HepG2 (cell line): ENCODE measurements around the gene SOS2. TPM values are rescaled to one million over a fixed set of nuclear protein-coding genes. Genes with fewer than 3 reads are reported as not detected.

Experiments
- ATAC-seq: fragments of 200-7000 bp; cut with Tn5 transposase; 3 replicates; pipeline ENCODE4 v1.9.1; 2020; ENCODE audit warnings: mild to moderate bottlenecking, moderate library complexity
- BruUV-seq: library from RNA; stranded (reverse); fragments of 400-500 nt; replicated peaks from 2 replicates; lab custom pipeline; 2021; lab: Mats Ljungman, UMichigan
- CTCF ChIA-PET: fragments of 300-600 bp; formaldehyde crosslinking; extraction: SDS; loops from one replicate; lab custom pipeline; 2021; ENCODE audit warnings: low total read pairs, inconsistent platforms, low intra/inter-chr PET ratio; lab: Yijun Ruan, JAX
- POLR2A ChIA-PET: fragments of 350-600 bp; sonication (Branson Sonifier 250); formaldehyde crosslinking; loops from one replicate; lab custom pipeline; 2020; ENCODE audit warnings: antibody characterized with exemption, inconsistent platforms; lab: Yijun Ruan, JAX
- DNase-seq: peaks from one replicate; pipeline ENCODE4 v3.0.0-alpha.2; 2015; ENCODE audit warnings: low spot score
- FAIRE-seq: peaks from 3 replicates; lab custom pipeline; 2011; peaks lifted over from hg19 to GRCh38; lab: Jason Lieb, UNC
- H2AFZ ChIP-seq: one replicate; pipeline ENCODE4 v1.6.1; 2011; ENCODE audit warnings: low read length, inconsistent platforms
- H3K27ac ChIP-seq: fragments of 300-600 bp; 3 replicates; pipeline ENCODE4 v1.8.0; 2011; ENCODE audit warnings: mixed run types, mild to moderate bottlenecking, mixed read lengths, low read length, inconsistent platforms; ENCODE audit not compliant: insufficient read depth; ENCODE audit errors: extremely low read length
- H3K27me3 ChIP-seq, 2 experiments: fragments of 200-600 bp in 1 of 2; 2 replicates in 1 of 2; 3 replicates in 1 of 2; pipeline versions ENCODE4 v1.6.0 to v1.8.0; 2011; ENCODE audit warnings: low read length in 2 of 2, mild to moderate bottlenecking in 2 of 2, moderate library complexity in 2 of 2, inconsistent platforms in 1 of 2; ENCODE audit not compliant: insufficient read depth in 2 of 2, control insufficient read depth in 1 of 2
- H3K36me3 ChIP-seq, 2 experiments: fragments of 200-600 bp in 1 of 2; replicated peaks in 1 of 2; 2 replicates in 1 of 2; 3 replicates in 1 of 2; pipeline versions ENCODE4 v1.5.1 to v1.8.0; 2011; ENCODE audit warnings: low read length in 2 of 2, inconsistent platforms in 1 of 2; ENCODE audit not compliant: insufficient read depth in 2 of 2, control insufficient read depth in 1 of 2
- H3K4me1 ChIP-seq: 2 replicates; pipeline ENCODE4 v1.5.1; 2012; ENCODE audit warnings: low read length, inconsistent platforms; ENCODE audit not compliant: insufficient read depth
- H3K4me2 ChIP-seq: 2 replicates; pipeline ENCODE4 v1.6.0; 2011; ENCODE audit warnings: low read depth, low read length, inconsistent platforms
- H3K4me3 ChIP-seq, 3 experiments: fragments of 200-600 bp in 1 of 3; sonication (generic), shearing (Covaris generic) in 1 of 3; replicated peaks in 1 of 3; 2 replicates each; pipeline ENCODE4 v1.5.1; 2011 to 2016; ENCODE audit warnings: low read length in 3 of 3, inconsistent platforms in 2 of 3, low read depth in 2 of 3, mild to moderate bottlenecking in 2 of 3, control low read depth in 1 of 3, mixed read lengths in 1 of 3; ENCODE audit not compliant: insufficient read depth in 1 of 3
- H3K79me2 ChIP-seq: one replicate; pipeline ENCODE4 v1.6.1; 2011; ENCODE audit warnings: low read length, inconsistent platforms; ENCODE audit not compliant: insufficient read depth
- H3K9ac ChIP-seq: 2 replicates; pipeline ENCODE4 v1.6.0; 2011; ENCODE audit warnings: mild to moderate bottlenecking, low read depth, low read length, inconsistent platforms; ENCODE audit not compliant: insufficient read depth
- H3K9me3 ChIP-seq: 2 replicates; pipeline ENCODE4 v1.5.1; 2012; ENCODE audit warnings: mild to moderate bottlenecking, low read length
- H4K20me1 ChIP-seq: 2 replicates; pipeline ENCODE4 v1.6.0; 2011; ENCODE audit warnings: inconsistent platforms, mild to moderate bottlenecking, low read length, moderate library complexity; ENCODE audit not compliant: insufficient read depth
- EHMT2 ChIP-seq: fragments of 200-600 bp; sonication (generic); IDR thresholded peaks from 2 replicates; pipeline ENCODE4 v1.7.0; 2017; ENCODE audit warnings: antibody characterized with exemption, low read depth, low read length, borderline replicate concordance
- FOXA1 ChIP-seq, 2 experiments: fragments of 450-650 bp in 1 of 2; sonication (generic) in 1 of 2; formaldehyde crosslinking in 1 of 2; IDR thresholded peaks; 2 replicates each; pipeline versions ENCODE4 v1.4.0 to v1.6.1; 2016 to 2020; ENCODE audit warnings: missing genetic modification reagents in 1 of 2
- HOXA9 ChIP-seq: sonication (generic); formaldehyde crosslinking; IDR thresholded peaks from 2 replicates; pipeline ENCODE4 v1.8.1; 2022; ENCODE audit warnings: missing genetic modification reagents, mild to moderate bottlenecking, moderate library complexity, borderline replicate concordance
- PTBP1 ChIP-seq: fragments of 200-400 bp; formaldehyde crosslinking; IDR thresholded peaks from 2 replicates; pipeline ENCODE4 v1.6.1; 2018; ENCODE audit warnings: low read length, low read depth; ENCODE audit not compliant: poor library complexity, severe bottlenecking
- SMC3 ChIP-seq: IDR thresholded peaks from 2 replicates; pipeline ENCODE4 v1.6.1; 2011; ENCODE audit warnings: low read length, improper control_type of control experiment
- SP140L ChIP-seq: sonication (generic); formaldehyde crosslinking; IDR thresholded peaks from 2 replicates; pipeline ENCODE4 v1.4.0; 2020; ENCODE audit warnings: missing genetic modification reagents, borderline replicate concordance
- STAG1 ChIP-seq: sonication (generic); formaldehyde crosslinking; IDR thresholded peaks from 2 replicates; pipeline ENCODE4 v1.4.0; 2020; ENCODE audit warnings: missing genetic modification reagents
- ZNF121 ChIP-seq: sonication (generic); formaldehyde crosslinking; IDR thresholded peaks from 2 replicates; pipeline ENCODE4 v1.5.0; 2020; ENCODE audit warnings: mild to moderate bottlenecking, missing genetic modification reagents
- ZNF17 ChIP-seq: sonication (generic); formaldehyde crosslinking; IDR thresholded peaks from 2 replicates; pipeline ENCODE4 v1.5.0; 2020; ENCODE audit warnings: mild to moderate bottlenecking, missing genetic modification reagents
- ZNF224 ChIP-seq: sonication (generic); formaldehyde crosslinking; IDR thresholded peaks from 2 replicates; pipeline ENCODE4 v1.5.0; 2020; ENCODE audit warnings: mild to moderate bottlenecking, missing genetic modification reagents
- ZNF382 ChIP-seq: sonication (generic); formaldehyde crosslinking; IDR thresholded peaks from 2 replicates; pipeline ENCODE4 v1.5.0; 2020; ENCODE audit warnings: missing genetic modification reagents, mild to moderate bottlenecking, borderline replicate concordance
- WGBS: methylation state at CpG from one replicate; pipeline ENCODE4 v1.1.6; 2017; ENCODE audit warnings: low lambda C conversion rate; 5-methylcytosine and 5-hydroxymethylcytosine counted together
- in situ Hi-C: cut with HindIII; loops from 2 replicates; pipeline ENCODE4 v1.10.0; 2017; ENCODE audit warnings: low pct_unique_long_range_greater_than_20kb; ENCODE audit not compliant: extremely low pct_ligation_motif_present
- intact Hi-C: fragments of 100-400 bp; cut with micrococcal nuclease; formaldehyde crosslinking; loops from one replicate; pipeline ENCODE4 v1.10.0; 2022; ENCODE audit not compliant: unreplicated experiment
- polyA plus RNA-seq, 8 experiments: library from polyadenylated mRNA; depleted of rRNA in 3 of 8; stranded (reverse) in 7 of 8; unstranded in 1 of 8; fragments of >200 nt; fragmentation: Illumina TruSeq in 4 of 8; extraction: Trizol in 4 of 8; gene quantifications; 2 replicates each; pipeline versions ENCODE4 v1.2.1 to v1.2.3, GENCODE V29; 2011 to 2016; ENCODE audit warnings: low read depth in 4 of 8, missing spikeins in 1 of 8, mixed read lengths in 1 of 8; ENCODE audit not compliant: insufficient read depth in 1 of 8
- total RNA-seq, 5 experiments: library from RNA; depleted of rRNA; stranded (reverse); fragments of >200 nt; fragmentation: Illumina TruSeq; extraction: Trizol; gene quantifications; 2 replicates each; pipeline ENCODE4 v1.2.3, GENCODE V29; 2016; ENCODE audit warnings: low read depth in 1 of 5
- TF ChIP-seq, protein P1 (sequence below): IDR thresholded peaks from 2 replicates; pipeline ENCODE4 v1.6.1; 2016; ENCODE audit warnings: missing compliant biosample characterization, missing genetic modification reagents, borderline replicate concordance
- TF ChIP-seq, protein P2 (sequence below): sonication (generic); formaldehyde crosslinking; IDR thresholded peaks from 2 replicates; pipeline ENCODE4 v1.8.1; 2023; ENCODE audit warnings: mild to moderate bottlenecking, inconsistent platforms, moderate library complexity, missing genetic modification reagents, borderline replicate concordance
- TF ChIP-seq, protein P3 (sequence below): IDR thresholded peaks from 2 replicates; pipeline ENCODE4 v1.6.1; 2016; ENCODE audit warnings: mild to moderate bottlenecking
- TF ChIP-seq, protein P4 (sequence below): sonication (generic); formaldehyde crosslinking; IDR thresholded peaks from 2 replicates; pipeline ENCODE4 v1.5.0; 2020; ENCODE audit warnings: mild to moderate bottlenecking, missing genetic modification reagents, moderate library complexity

The SOS2 gene
- total and polyA plus RNA-seq, 2 of the 13 experiments (the other 11 are each of a cell fraction or from before 2014, with no cell fraction given): 9.3 to 12.1 TPM

DNA sequence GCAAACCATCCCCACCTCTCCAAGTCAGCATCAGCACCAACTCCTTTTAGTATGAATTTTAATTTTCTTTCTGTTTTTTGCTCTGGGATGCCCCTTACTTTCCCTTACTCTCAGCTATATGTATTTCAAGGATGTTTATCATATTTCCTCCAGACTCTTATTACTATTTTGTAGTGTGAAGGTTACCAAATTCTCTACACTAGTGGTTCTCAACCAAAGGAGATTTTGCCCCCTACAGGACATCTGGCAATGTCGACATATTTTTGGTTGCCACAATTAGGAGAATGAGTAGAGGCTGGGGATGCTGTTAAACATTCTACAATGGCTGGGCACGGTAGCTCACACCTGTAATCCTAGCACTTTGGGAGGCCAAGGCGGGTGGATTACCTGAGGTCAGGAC is 29.1 kb upstream of the SOS2 start:
- ATAC-seq (peak; percentile 71; the same call in 2 of the 3 replicates), FAIRE-seq (peak; percentile 60), DNase-seq (peak; percentile 23)
- Histone ChIP-seq H3K27ac (no peak overlapping the region), H3K4me2 (no peak overlapping the region), H3K9me3 (no peaks in the 10 kb centered on the region), H3K79me2 (no peaks in the 10 kb centered on the region), H3K9ac (no peak overlapping the region), H3K4me3 (no peak overlapping the region), H3K4me1 (no peaks in the 10 kb centered on the region), H3K27me3 (no peaks in the 10 kb centered on the region)
- ChIA-PET CTCF (no interaction called here), POLR2A (interaction anchor here (0.7 kb wide), 1 partner anchor 213 kb away, joined by 3 read pairs; no protein-coding TSS in a partner anchor)
- no TSS peak for BruUV-seq
- WGBS: 57% methylated on average over 3 of the region's 3 CpGs
- intact Hi-C loops: no loop called here
- TF ChIP-seq ZNF224 (CRISPR knock-in tag) (no peak), ZNF382 (CRISPR knock-in tag) (no peak), FOXA1 (IDR thresholded peaks at IDR 0.05) (no peak), FOXA1 (CRISPR knock-in tag; IDR thresholded peaks at IDR 0.05) (peak; percentile 31; the same call in 1 of the 2 replicates), PTBP1 (no peak), HOXA9 (CRISPR knock-in tag) (no peak), SMC3 (peak; percentile 28; the same call in 1 of the 2 replicates), EHMT2 (no peak), STAG1 (CRISPR knock-in tag) (peak; percentile 64), ZNF121 (no peak), SP140L (CRISPR knock-in tag) (no peak), ZNF17 (CRISPR knock-in tag) (no peak)
- TF ChIP-seq, protein P1, sequence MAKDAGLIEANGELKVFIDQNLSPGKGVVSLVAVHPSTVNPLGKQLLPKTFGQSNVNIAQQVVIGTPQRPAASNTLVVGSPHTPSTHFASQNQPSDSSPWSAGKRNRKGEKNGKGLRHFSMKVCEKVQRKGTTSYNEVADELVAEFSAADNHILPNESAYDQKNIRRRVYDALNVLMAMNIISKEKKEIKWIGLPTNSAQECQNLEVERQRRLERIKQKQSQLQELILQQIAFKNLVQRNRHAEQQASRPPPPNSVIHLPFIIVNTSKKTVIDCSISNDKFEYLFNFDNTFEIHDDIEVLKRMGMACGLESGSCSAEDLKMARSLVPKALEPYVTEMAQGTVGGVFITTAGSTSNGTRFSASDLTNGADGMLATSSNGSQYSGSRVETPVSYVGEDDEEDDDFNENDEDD (CRISPR knock-in tag): no peak
- TF ChIP-seq, protein P2, sequence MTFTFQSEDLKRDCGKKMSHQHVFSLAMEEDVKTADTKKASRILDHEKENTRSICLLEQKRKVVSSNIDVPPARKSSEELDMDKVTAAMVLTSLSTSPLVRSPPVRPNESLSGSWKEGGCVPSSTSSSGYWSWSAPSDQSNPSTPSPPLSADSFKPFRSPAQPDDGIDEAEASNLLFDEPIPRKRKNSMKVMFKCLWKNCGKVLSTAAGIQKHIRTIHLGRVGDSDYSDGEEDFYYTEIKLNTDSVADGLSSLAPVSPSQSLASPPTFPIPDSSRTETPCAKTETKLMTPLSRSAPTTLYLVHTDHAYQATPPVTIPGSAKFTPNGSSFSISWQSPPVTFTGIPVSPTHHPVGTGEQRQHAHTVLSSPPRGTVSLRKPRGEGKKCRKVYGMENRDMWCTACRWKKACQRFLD (CRISPR knock-in tag): no peak
- TF ChIP-seq, protein P3, sequence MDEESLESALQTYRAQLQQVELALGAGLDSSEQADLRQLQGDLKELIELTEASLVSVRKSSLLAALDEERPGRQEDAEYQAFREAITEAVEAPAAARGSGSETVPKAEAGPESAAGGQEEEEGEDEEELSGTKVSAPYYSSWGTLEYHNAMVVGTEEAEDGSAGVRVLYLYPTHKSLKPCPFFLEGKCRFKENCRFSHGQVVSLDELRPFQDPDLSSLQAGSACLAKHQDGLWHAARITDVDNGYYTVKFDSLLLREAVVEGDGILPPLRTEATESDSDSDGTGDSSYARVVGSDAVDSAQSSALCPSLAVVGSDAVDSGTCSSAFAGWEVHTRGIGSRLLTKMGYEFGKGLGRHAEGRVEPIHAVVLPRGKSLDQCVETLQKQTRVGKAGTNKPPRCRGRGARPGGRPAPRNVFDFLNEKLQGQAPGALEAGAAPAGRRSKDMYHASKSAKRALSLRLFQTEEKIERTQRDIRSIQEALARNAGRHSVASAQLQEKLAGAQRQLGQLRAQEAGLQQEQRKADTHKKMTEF (CRISPR knock-in tag): no peak
- TF ChIP-seq, protein P4, sequence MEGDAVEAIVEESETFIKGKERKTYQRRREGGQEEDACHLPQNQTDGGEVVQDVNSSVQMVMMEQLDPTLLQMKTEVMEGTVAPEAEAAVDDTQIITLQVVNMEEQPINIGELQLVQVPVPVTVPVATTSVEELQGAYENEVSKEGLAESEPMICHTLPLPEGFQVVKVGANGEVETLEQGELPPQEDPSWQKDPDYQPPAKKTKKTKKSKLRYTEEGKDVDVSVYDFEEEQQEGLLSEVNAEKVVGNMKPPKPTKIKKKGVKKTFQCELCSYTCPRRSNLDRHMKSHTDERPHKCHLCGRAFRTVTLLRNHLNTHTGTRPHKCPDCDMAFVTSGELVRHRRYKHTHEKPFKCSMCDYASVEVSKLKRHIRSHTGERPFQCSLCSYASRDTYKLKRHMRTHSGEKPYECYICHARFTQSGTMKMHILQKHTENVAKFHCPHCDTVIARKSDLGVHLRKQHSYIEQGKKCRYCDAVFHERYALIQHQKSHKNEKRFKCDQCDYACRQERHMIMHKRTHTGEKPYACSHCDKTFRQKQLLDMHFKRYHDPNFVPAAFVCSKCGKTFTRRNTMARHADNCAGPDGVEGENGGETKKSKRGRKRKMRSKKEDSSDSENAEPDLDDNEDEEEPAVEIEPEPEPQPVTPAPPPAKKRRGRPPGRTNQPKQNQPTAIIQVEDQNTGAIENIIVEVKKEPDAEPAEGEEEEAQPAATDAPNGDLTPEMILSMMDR (CRISPR knock-in tag): peak; percentile 61
- TF ChIP-seq, all 625 proteins: peak for 4
- 0 out of 5 replicates have a peak, but pooled peaks cover 0 to 2% of the 10 kb centered on the region in 2 experiments for H3K36me3 ChIP-seq
- no peaks in the 10 kb centered on the region for H4K20me1 ChIP-seq
- no peak overlapping the region for H2AFZ ChIP-seq
- in situ Hi-C loops: no loop called here
